ENCODE measurements around the gene RFX2. TPM values are rescaled to one million over a fixed set of nuclear protein-coding genes. Genes with fewer than 3 reads are reported as not detected.

Gene RFX2
- total RNA-seq, 2 donors from 2014 or later, result 6.6 to 11.0 TPM

DNA sequence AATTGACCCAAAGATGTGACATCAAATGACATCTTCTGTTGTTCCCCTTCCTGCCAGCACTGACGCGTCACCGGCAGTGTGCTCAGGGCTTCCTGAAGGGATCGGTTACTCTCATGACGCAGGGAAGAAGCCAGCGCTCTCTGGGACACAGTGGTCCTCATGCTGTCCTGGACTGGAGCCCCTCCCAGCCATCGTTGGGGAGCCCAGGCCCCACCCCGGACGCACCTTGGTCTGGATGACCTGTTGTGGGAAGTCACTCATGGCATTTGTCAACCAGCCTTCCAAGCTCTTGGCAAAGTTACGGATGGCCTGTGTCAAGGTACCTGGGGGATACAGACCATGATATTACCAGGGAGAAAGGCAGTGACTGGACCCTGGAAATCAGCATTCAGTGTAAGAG is 106.3 kb downstream of the RFX2 start:
- Mint-ChIP-seq H3K27me3 (ENCODE audit: insufficient read depth) (no peaks in the 10 kb centered on the region), H3K4me3 (no peak overlapping the region), H3K4me1 (no peaks in the 10 kb centered on the region), H3K9me3 (peaks cover 13% of the 10 kb centered on the region), H3K36me3 (ENCODE audit: low read depth) (peaks cover 21% of the 10 kb centered on the region), H3K27ac (no peak overlapping the region)
- H3K4me3 ChIP-seq (ENCODE audit: low read length), result no peak overlapping the region
- no peak for TF ChIP-seq CTCF (conservative IDR thresholded peaks at IDR 0.05)
- DNase-seq, result no peak
- no peaks in the 10 kb centered on the region for H3K4me1 ChIP-seq (ENCODE audit: control insufficient read depth, insufficient read depth, low read length)
- H3K9me3 ChIP-seq (ENCODE audit: control insufficient read depth, low read length), result no peaks in the 10 kb centered on the region
- H3K36me3 ChIP-seq (ENCODE audit: control insufficient read depth, insufficient read depth, low read length), result no peaks in the 10 kb centered on the region
- no peak overlapping the region for H3K27ac ChIP-seq (ENCODE audit: low read depth, low read length)
- 86 to 90% methylated on average over 10 of the region's 10 CpGs for WGBS, 2 experiments (ENCODE audit: insufficient coverage in 1 of 2, insufficient read length in 1 of 2)
- no peak overlapping the region for H3K9ac ChIP-seq (ENCODE audit: extremely low read depth, low read length, poor library complexity, severe bottlenecking)
- H3K27me3 ChIP-seq (ENCODE audit: control insufficient read depth, insufficient read depth, low read length, poor library complexity, severe bottlenecking), result no peaks in the 10 kb centered on the region

GRCh38 chr19:6002591-6002990 is 107.7 kb downstream of the RFX2 start:
- Mint-ChIP-seq H3K27ac (no peak overlapping the region), H3K36me3 (ENCODE audit: low read depth) (peaks cover 19% of the 10 kb centered on the region), H3K27me3 (ENCODE audit: insufficient read depth) (no peaks in the 10 kb centered on the region), H3K4me3 (no peak overlapping the region), H3K4me1 (no peaks in the 10 kb centered on the region), H3K9me3 (peaks cover 13% of the 10 kb centered on the region)
- H3K36me3 ChIP-seq (ENCODE audit: control insufficient read depth, insufficient read depth, low read length), result no peaks in the 10 kb centered on the region
- no peak for DNase-seq
- H3K9ac ChIP-seq (ENCODE audit: extremely low read depth, low read length, poor library complexity, severe bottlenecking), result no peak overlapping the region
- H3K27me3 ChIP-seq (ENCODE audit: control insufficient read depth, insufficient read depth, low read length, poor library complexity, severe bottlenecking), result no peaks in the 10 kb centered on the region
- no peaks in the 10 kb centered on the region for H3K4me1 ChIP-seq (ENCODE audit: control insufficient read depth, insufficient read depth, low read length)
- WGBS, 2 experiments (ENCODE audit: insufficient coverage in 1 of 2, insufficient read length in 1 of 2), result 93 to 97% methylated on average over 13 to 26 of the region's 26 CpGs
- no peak overlapping the region for H3K27ac ChIP-seq (ENCODE audit: low read depth, low read length)
- H3K9me3 ChIP-seq (ENCODE audit: control insufficient read depth, low read length), result no peaks in the 10 kb centered on the region
- no peak for TF ChIP-seq CTCF (conservative IDR thresholded peaks at IDR 0.05)
- H3K4me3 ChIP-seq (ENCODE audit: low read length), result no peak overlapping the region

- peaks cover 13% of the 10 kb centered on the region for H3K9me3 Mint-ChIP-seq
- Histone ChIP-seq H3K27ac (ENCODE audit: low read depth, low read length) (no peak overlapping the region), H3K27me3 (ENCODE audit: control insufficient read depth, insufficient read depth, low read length, poor library complexity, severe bottlenecking) (no peaks in the 10 kb centered on the region), H3K9me3 (ENCODE audit: control insufficient read depth, low read length) (no peaks in the 10 kb centered on the region), H3K9ac (ENCODE audit: extremely low read depth, low read length, poor library complexity, severe bottlenecking) (no peak overlapping the region), H3K4me1 (ENCODE audit: control insufficient read depth, insufficient read depth, low read length) (no peaks in the 10 kb centered on the region), H3K4me3 (ENCODE audit: low read length) (no peak overlapping the region), H3K36me3 (ENCODE audit: control insufficient read depth, insufficient read depth, low read length) (no peaks in the 10 kb centered on the region)
- 90 to 93% methylated on average over 2 to 7 of the region's 7 CpGs for WGBS, 2 experiments (ENCODE audit: insufficient coverage in 1 of 2, insufficient read length in 1 of 2)
- no peak overlapping the region for H3K27ac Mint-ChIP-seq
- DNase-seq, result no peak
- TF ChIP-seq CTCF (conservative IDR thresholded peaks at IDR 0.05), result no peak
- no peaks in the 10 kb centered on the region for H3K4me1 Mint-ChIP-seq
- no peaks in the 10 kb centered on the region for H3K27me3 Mint-ChIP-seq (ENCODE audit: insufficient read depth)
- no peak overlapping the region for H3K4me3 Mint-ChIP-seq
- H3K36me3 Mint-ChIP-seq (ENCODE audit: low read depth), result peaks cover 19% of the 10 kb centered on the region
Observed at GRCh38 chr19:6000228-6000847, 110.0 kb downstream of the RFX2 start.

All from endodermal cell (in vitro differentiated cells).